ENCODE data around the gene CHMP4A.

GRCh38 chr14:24181371-24182077, 31.8 kb downstream of the CHMP4A start:
- TF ChIP-seq ZNF232 (CRISPR knock-in tag; IDR thresholded peaks at IDR 0.05; ENCODE audit: borderline replicate concordance) (no peak), CTCF (CRISPR knock-in tag; IDR thresholded peaks at IDR 0.05) (no peak), ZNF10 (CRISPR knock-in tag; IDR thresholded peaks at IDR 0.05; ENCODE audit: borderline replicate concordance, low read depth) (no peak), ZNF3 (CRISPR knock-in tag; IDR thresholded peaks at IDR 0.05) (no peak), ATF1 (CRISPR knock-in tag; IDR thresholded peaks at IDR 0.05) (no peak)

Measured in HepG2 (cell line).